ENCODE measurements around the gene CTSF. TPM values are rescaled to one million over a fixed set of nuclear protein-coding genes. Genes with fewer than 3 reads are reported as not detected.

Gene CTSF
- total RNA-seq, 1 donor from 2014 or later = 25.1 TPM

GRCh38 chr11:66548774-66549630, 19.4 kb downstream of the CTSF start:
- H3K27me3 ChIP-seq (ENCODE audit: control insufficient read depth, insufficient read depth, low read length) = peaks cover 26% of the 10 kb centered on the region
- DNase-seq (ENCODE audit: low read depth) = no peak
- no peak overlapping the region for H3K4me3 ChIP-seq (ENCODE audit: low read depth, low read length)
- H3K36me3 ChIP-seq (ENCODE audit: control insufficient read depth, insufficient read depth, low read length) = no peaks in the 10 kb centered on the region
- no peak for TF ChIP-seq CTCF (IDR thresholded peaks at IDR 0.05; ENCODE audit: insufficient read depth, low read length, poor library complexity, severe bottlenecking)

- H3K4me3 ChIP-seq (ENCODE audit: low read depth, low read length) = no peak overlapping the region
- DNase-seq (ENCODE audit: low read depth) = no peak
- peaks cover 26% of the 10 kb centered on the region for H3K27me3 ChIP-seq (ENCODE audit: control insufficient read depth, insufficient read depth, low read length)
- H3K36me3 ChIP-seq (ENCODE audit: control insufficient read depth, insufficient read depth, low read length) = no peaks in the 10 kb centered on the region
- TF ChIP-seq CTCF (IDR thresholded peaks at IDR 0.05; ENCODE audit: insufficient read depth, low read length, poor library complexity, severe bottlenecking) = no peak
Measured at GRCh38 chr11:66548041-66548440, 20.4 kb downstream of the CTSF start.

GRCh38 chr11:66547662-66548009, 20.8 kb downstream of the CTSF start:
- no peak for DNase-seq (ENCODE audit: low read depth)
- no peaks in the 10 kb centered on the region for H3K36me3 ChIP-seq (ENCODE audit: control insufficient read depth, insufficient read depth, low read length)
- no peak overlapping the region for H3K4me3 ChIP-seq (ENCODE audit: low read depth, low read length)
- H3K27me3 ChIP-seq (ENCODE audit: control insufficient read depth, insufficient read depth, low read length) = peaks cover 26% of the 10 kb centered on the region
- TF ChIP-seq CTCF (IDR thresholded peaks at IDR 0.05; ENCODE audit: insufficient read depth, low read length, poor library complexity, severe bottlenecking) = no peak

- H3K36me3 ChIP-seq (ENCODE audit: control insufficient read depth, insufficient read depth, low read length) = no peaks in the 10 kb centered on the region
- H3K27me3 ChIP-seq (ENCODE audit: control insufficient read depth, insufficient read depth, low read length) = peaks cover 26% of the 10 kb centered on the region
- DNase-seq (ENCODE audit: low read depth) = no peak
- TF ChIP-seq CTCF (IDR thresholded peaks at IDR 0.05; ENCODE audit: insufficient read depth, low read length, poor library complexity, severe bottlenecking) = no peak
- no peak overlapping the region for H3K4me3 ChIP-seq (ENCODE audit: low read depth, low read length)
Measured at GRCh38 chr11:66546966-66547661, 21.3 kb downstream of the CTSF start.

- no peak for DNase-seq (ENCODE audit: low read depth)
- no peaks in the 10 kb centered on the region for H3K36me3 ChIP-seq (ENCODE audit: control insufficient read depth, insufficient read depth, low read length)
- H3K4me3 ChIP-seq (ENCODE audit: low read depth, low read length) = peak within 1 kb of the TSS; percentile 83
- TF ChIP-seq CTCF (IDR thresholded peaks at IDR 0.05; ENCODE audit: insufficient read depth, low read length, poor library complexity, severe bottlenecking) = no peak
- peaks cover 26% of the 10 kb centered on the region for H3K27me3 ChIP-seq (ENCODE audit: control insufficient read depth, insufficient read depth, low read length)
Measured at GRCh38 chr11:66546368-66546965, 21.9 kb downstream of the CTSF start, which contains the start of gene ACTN3. Gene ACTN3 (plus strand): TSS chr11:66546903. CDS start chr11:66546938, 35 bp downstream.
